ENCODE measurements around the gene AGXT2. TPM values are rescaled to one million over a fixed set of nuclear protein-coding genes. Genes with fewer than 3 reads are reported as not detected.

The AGXT2 gene
- total RNA-seq, 1 experiment from 2014 or later = not detected

GRCh38 chr5:35048910-35049309 lies 1.2 kb upstream of the AGXT2 start:
- ChIA-PET CTCF (interaction anchor here (0.6 to 0.7 kb wide), 3 partner anchors 23 to 735 kb away, joined by 3 to 4 read pairs (median 3); no protein-coding TSS in a partner anchor), POLR2A (no interaction called here)
- DNase-seq (ENCODE audit: unreplicated experiment) = no peak
- intact Hi-C loops (cut with micrococcal nuclease) = no loop called here
- peaks cover 3% of the 10 kb centered on the region for H3K27me3 Mint-ChIP-seq (ENCODE audit: insufficient read depth, unreplicated experiment)
- BruUV-seq (replicated peaks) = no TSS peak
- H3K4me1 Mint-ChIP-seq (ENCODE audit: insufficient read depth, unreplicated experiment) = no peaks in the 10 kb centered on the region
- H3K27ac Mint-ChIP-seq (ENCODE audit: low read depth, unreplicated experiment) = no peak overlapping the region
- no peaks in the 10 kb centered on the region for H3K36me3 Mint-ChIP-seq (ENCODE audit: insufficient read depth, unreplicated experiment)
- TF ChIP-seq CTCF (IDR thresholded peaks at IDR 0.05; ENCODE audit: unreplicated experiment) = no peak
- H3K9me3 Mint-ChIP-seq (ENCODE audit: unreplicated experiment) = no peaks in the 10 kb centered on the region
- H3K4me3 Mint-ChIP-seq (ENCODE audit: unreplicated experiment) = no peak overlapping the region

- H3K36me3 Mint-ChIP-seq (ENCODE audit: insufficient read depth, unreplicated experiment) = no peaks in the 10 kb centered on the region
- peaks cover 5% of the 10 kb centered on the region for H3K4me1 Mint-ChIP-seq (ENCODE audit: insufficient read depth, unreplicated experiment)
- ChIA-PET CTCF (interaction anchor here (0.6 to 0.7 kb wide), 2 partner anchors 22 to 434 kb away, joined by 3 read pairs; no protein-coding TSS in a partner anchor), POLR2A (interaction anchor here (0.6 kb wide), 1 partner anchor 633 kb away, joined by 3 read pairs; no protein-coding TSS in a partner anchor)
- TF ChIP-seq CTCF (IDR thresholded peaks at IDR 0.05; ENCODE audit: unreplicated experiment) = no peak
- no TSS peak for BruUV-seq (replicated peaks)
- peaks cover 9% of the 10 kb centered on the region for H3K27me3 Mint-ChIP-seq (ENCODE audit: insufficient read depth, unreplicated experiment)
- intact Hi-C loops (cut with micrococcal nuclease) = no loop called here
- no peaks in the 10 kb centered on the region for H3K9me3 Mint-ChIP-seq (ENCODE audit: unreplicated experiment)
- H3K27ac Mint-ChIP-seq (ENCODE audit: low read depth, unreplicated experiment) = no peak overlapping the region
- H3K4me3 Mint-ChIP-seq (ENCODE audit: unreplicated experiment) = no peak overlapping the region
- peak; percentile 91 for DNase-seq (ENCODE audit: unreplicated experiment)
Observed at GRCh38 chr5:35046774-35047173, 975 bp downstream of the AGXT2 start.

GRCh38 chr5:35045280-35045679 lies 2.5 kb downstream of the AGXT2 start:
- no TSS peak for BruUV-seq (replicated peaks)
- Mint-ChIP-seq H3K27ac (ENCODE audit: low read depth, unreplicated experiment) (no peak overlapping the region), H3K4me3 (ENCODE audit: unreplicated experiment) (no peak overlapping the region), H3K36me3 (ENCODE audit: insufficient read depth, unreplicated experiment) (no peaks in the 10 kb centered on the region), H3K27me3 (ENCODE audit: insufficient read depth, unreplicated experiment) (peaks cover 24% of the 10 kb centered on the region), H3K9me3 (ENCODE audit: unreplicated experiment) (no peaks in the 10 kb centered on the region), H3K4me1 (ENCODE audit: insufficient read depth, unreplicated experiment) (peaks cover 5% of the 10 kb centered on the region)
- ChIA-PET CTCF (no interaction called here), POLR2A (no interaction called here)
- intact Hi-C loops (cut with micrococcal nuclease) = no loop called here
- TF ChIP-seq CTCF (IDR thresholded peaks at IDR 0.05; ENCODE audit: unreplicated experiment) = no peak
- DNase-seq (ENCODE audit: unreplicated experiment) = no peak

- Mint-ChIP-seq H3K36me3 (ENCODE audit: insufficient read depth, unreplicated experiment) (no peaks in the 10 kb centered on the region), H3K27ac (ENCODE audit: low read depth, unreplicated experiment) (no peak overlapping the region), H3K4me1 (ENCODE audit: insufficient read depth, unreplicated experiment) (peaks cover 5% of the 10 kb centered on the region), H3K27me3 (ENCODE audit: insufficient read depth, unreplicated experiment) (peaks cover 31% of the 10 kb centered on the region), H3K9me3 (ENCODE audit: unreplicated experiment) (no peaks in the 10 kb centered on the region), H3K4me3 (ENCODE audit: unreplicated experiment) (no peak overlapping the region)
- TF ChIP-seq CTCF (IDR thresholded peaks at IDR 0.05; ENCODE audit: unreplicated experiment) = no peak
- intact Hi-C loops (cut with micrococcal nuclease) = no loop called here
- DNase-seq (ENCODE audit: unreplicated experiment) = no peak
- POLR2A ChIA-PET = no interaction called here
- BruUV-seq (replicated peaks) = no TSS peak
- CTCF ChIA-PET = interaction anchor here (1.1 kb wide), 1 partner anchor 41 kb away, joined by 3 read pairs; no protein-coding TSS in a partner anchor
Observed at GRCh38 chr5:35044649-35045048, 3.1 kb downstream of the AGXT2 start.
